ENCODE data around the gene FLT1.

The FLT1 gene

DNA sequence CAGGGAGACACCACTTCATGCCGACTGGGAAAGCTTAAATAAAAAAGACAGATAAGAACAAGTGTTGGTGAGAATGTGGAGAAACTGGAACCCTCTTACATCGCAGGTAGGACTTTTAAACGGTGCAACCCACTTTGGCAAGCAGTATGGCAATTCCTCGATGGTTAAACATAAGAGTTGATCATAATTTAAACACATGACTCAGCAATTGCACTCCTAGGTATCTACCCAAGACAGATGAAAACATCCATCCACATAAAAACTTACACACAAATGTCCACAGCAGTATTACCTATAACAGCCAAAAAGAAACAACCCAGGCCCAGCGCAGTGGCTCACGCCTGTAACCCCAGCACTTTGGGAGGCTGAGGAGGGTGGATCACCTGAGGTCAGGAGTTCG is 21.9 kb downstream of the FLT1 start:
- H3K4me2 ChIP-seq (ENCODE audit: low read length), result no peak overlapping the region
- no peaks in the 10 kb centered on the region for H4K20me1 ChIP-seq (ENCODE audit: insufficient read depth, low read length)
- TF ChIP-seq, protein P1, sequence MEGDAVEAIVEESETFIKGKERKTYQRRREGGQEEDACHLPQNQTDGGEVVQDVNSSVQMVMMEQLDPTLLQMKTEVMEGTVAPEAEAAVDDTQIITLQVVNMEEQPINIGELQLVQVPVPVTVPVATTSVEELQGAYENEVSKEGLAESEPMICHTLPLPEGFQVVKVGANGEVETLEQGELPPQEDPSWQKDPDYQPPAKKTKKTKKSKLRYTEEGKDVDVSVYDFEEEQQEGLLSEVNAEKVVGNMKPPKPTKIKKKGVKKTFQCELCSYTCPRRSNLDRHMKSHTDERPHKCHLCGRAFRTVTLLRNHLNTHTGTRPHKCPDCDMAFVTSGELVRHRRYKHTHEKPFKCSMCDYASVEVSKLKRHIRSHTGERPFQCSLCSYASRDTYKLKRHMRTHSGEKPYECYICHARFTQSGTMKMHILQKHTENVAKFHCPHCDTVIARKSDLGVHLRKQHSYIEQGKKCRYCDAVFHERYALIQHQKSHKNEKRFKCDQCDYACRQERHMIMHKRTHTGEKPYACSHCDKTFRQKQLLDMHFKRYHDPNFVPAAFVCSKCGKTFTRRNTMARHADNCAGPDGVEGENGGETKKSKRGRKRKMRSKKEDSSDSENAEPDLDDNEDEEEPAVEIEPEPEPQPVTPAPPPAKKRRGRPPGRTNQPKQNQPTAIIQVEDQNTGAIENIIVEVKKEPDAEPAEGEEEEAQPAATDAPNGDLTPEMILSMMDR (IDR thresholded peaks at IDR 0.05; ENCODE audit: low read length), result no peak
- no peaks in the 10 kb centered on the region for H3K36me3 ChIP-seq (ENCODE audit: insufficient read depth, low read length)
- no peaks in the 10 kb centered on the region for H3K79me2 ChIP-seq (ENCODE audit: insufficient read depth, low read length)
- no peaks in the 10 kb centered on the region for H3K27me3 ChIP-seq (ENCODE audit: insufficient read depth, low read length)
- H3K4me1 ChIP-seq (ENCODE audit: insufficient read depth, low read length, severe bottlenecking), result no peaks in the 10 kb centered on the region
- H3F3A ChIP-seq (ENCODE audit: insufficient read depth, low read length), result no peaks in the 10 kb centered on the region
- no peak overlapping the region for H3K9ac ChIP-seq (ENCODE audit: low read length)
- H3K9me2 ChIP-seq (ENCODE audit: low read depth, low read length), result no peaks in the 10 kb centered on the region
- H2AFZ ChIP-seq (ENCODE audit: low read length), result no peak overlapping the region
- H3K27ac ChIP-seq (ENCODE audit: low read depth, low read length, poor library complexity, severe bottlenecking), result no peak overlapping the region
- no peak overlapping the region for H3K4me3 ChIP-seq (ENCODE audit: low read depth, low read length, poor library complexity, severe bottlenecking)
- H3K9me3 ChIP-seq (ENCODE audit: low read length), result no peaks in the 10 kb centered on the region

- Histone ChIP-seq H3K36me3 (ENCODE audit: insufficient read depth, low read length) (no peaks in the 10 kb centered on the region), H3K4me2 (ENCODE audit: low read length) (no peak overlapping the region)
Measured at GRCh38 chr13:28471421-28471820, 23.5 kb downstream of the FLT1 start.

DNA sequence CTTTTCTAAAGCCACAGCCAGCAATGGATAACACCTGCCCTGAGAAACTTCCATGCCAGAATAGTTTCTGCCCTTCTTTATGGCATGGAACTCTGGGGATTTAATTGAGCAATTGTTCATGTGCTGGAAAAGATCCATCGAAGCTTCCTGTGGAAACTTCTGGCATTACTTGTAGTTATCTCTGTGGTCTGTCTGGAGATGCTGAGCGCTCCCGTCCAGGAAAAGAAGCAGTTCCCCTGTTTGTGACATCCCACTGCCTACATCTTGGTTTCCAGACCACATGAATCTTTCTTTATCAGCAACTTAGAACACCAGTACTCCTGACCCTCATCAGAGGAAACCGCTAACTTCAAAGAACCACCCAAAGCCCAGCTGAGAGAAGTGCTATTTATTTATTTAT is 24.6 kb downstream of the FLT1 start:
- H3K27me3 ChIP-seq (ENCODE audit: insufficient read depth, low read length), result no peaks in the 10 kb centered on the region

More at GRCh38 chr13:28471421-28471820, 23.5 kb downstream of the FLT1 start:
- Histone ChIP-seq H4K20me1 (ENCODE audit: insufficient read depth, low read length) (no peaks in the 10 kb centered on the region), H3K4me1 (ENCODE audit: insufficient read depth, low read length, severe bottlenecking) (no peaks in the 10 kb centered on the region), H3K9me3 (ENCODE audit: low read length) (no peaks in the 10 kb centered on the region), H3F3A (ENCODE audit: insufficient read depth, low read length) (no peaks in the 10 kb centered on the region), H2AFZ (ENCODE audit: low read length) (no peak overlapping the region), H3K9me2 (ENCODE audit: low read depth, low read length) (no peaks in the 10 kb centered on the region), H3K4me3 (ENCODE audit: low read depth, low read length, poor library complexity, severe bottlenecking) (no peak overlapping the region), H3K79me2 (ENCODE audit: insufficient read depth, low read length) (no peaks in the 10 kb centered on the region), H3K27ac (ENCODE audit: low read depth, low read length, poor library complexity, severe bottlenecking) (no peak overlapping the region), H3K9ac (ENCODE audit: low read length) (no peak overlapping the region), H3K27me3 (ENCODE audit: insufficient read depth, low read length) (no peaks in the 10 kb centered on the region)
- TF ChIP-seq, protein P1 (IDR thresholded peaks at IDR 0.05; ENCODE audit: low read length), result no peak
- no peak for TF ChIP-seq EZH2 (IDR thresholded peaks at IDR 0.05; ENCODE audit: borderline replicate concordance, low read length)

More for the DNA sequence above, 24.6 kb downstream of the FLT1 start:
- Histone ChIP-seq H3K4me1 (ENCODE audit: insufficient read depth, low read length, severe bottlenecking) (no peaks in the 10 kb centered on the region), H3F3A (ENCODE audit: insufficient read depth, low read length) (no peaks in the 10 kb centered on the region), H3K79me2 (ENCODE audit: insufficient read depth, low read length) (no peaks in the 10 kb centered on the region), H3K36me3 (ENCODE audit: insufficient read depth, low read length) (no peaks in the 10 kb centered on the region), H3K4me3 (ENCODE audit: low read depth, low read length, poor library complexity, severe bottlenecking) (no peak overlapping the region), H2AFZ (ENCODE audit: low read length) (no peak overlapping the region), H3K9me2 (ENCODE audit: low read depth, low read length) (no peaks in the 10 kb centered on the region), H4K20me1 (ENCODE audit: insufficient read depth, low read length) (no peaks in the 10 kb centered on the region), H3K9me3 (ENCODE audit: low read length) (no peaks in the 10 kb centered on the region), H3K27ac (ENCODE audit: low read depth, low read length, poor library complexity, severe bottlenecking) (no peak overlapping the region), H3K4me2 (ENCODE audit: low read length) (no peak overlapping the region), H3K9ac (ENCODE audit: low read length) (no peak overlapping the region)
- TF ChIP-seq EZH2 (IDR thresholded peaks at IDR 0.05; ENCODE audit: borderline replicate concordance, low read length), result no peak
- TF ChIP-seq, protein P1 (IDR thresholded peaks at IDR 0.05; ENCODE audit: low read length), result no peak

Data from OCI-LY1 (cell line).